Prostate gland (tissue), 2 donors: ENCODE results near the gene FGF12.

Experiments
- CTCF ChIP-seq, 4 experiments: fragments of 200-600 bp in 2 of 4; fragments of 450-650 bp in 2 of 4; sonication (generic) in 2 of 4; IDR thresholded peaks; 1 replicate in 3 of 4; 2 replicates in 1 of 4; pipeline ENCODE4 v1.5.1; 2016 to 2019; ENCODE audit warnings: antibody characterized with exemption in 4 of 4, mild to moderate bottlenecking in 2 of 4, moderate library complexity in 2 of 4
- POLR2A ChIP-seq: fragments of 450-650 bp; IDR thresholded peaks from one replicate; pipeline ENCODE4 v1.6.1; 2016; ENCODE audit warnings: antibody characterized with exemption, mild to moderate bottlenecking
- POLR2AphosphoS5 ChIP-seq: sonication (generic); formaldehyde crosslinking; IDR thresholded peaks from one replicate; pipeline ENCODE4 v1.6.1; 2017; ENCODE audit warnings: antibody characterized with exemption

GRCh38 chr3:192220915-192221314 lies 506.4 kb downstream of the FGF12 start:
- TF ChIP-seq CTCF (IDR thresholded peaks at IDR 0.05) (no peak), POLR2A (no peak), POLR2AphosphoS5 (no peak)
